HepG2 (cell line): ENCODE results near the gene RARG. TPM values are rescaled to one million over a fixed set of nuclear protein-coding genes. Genes with fewer than 3 reads are reported as not detected.

Experiments
- POLR2G ChIP-seq: fragments of 200-400 bp; formaldehyde crosslinking; IDR thresholded peaks from 2 replicates; pipeline ENCODE4 v1.6.1; 2018; ENCODE audit warnings: mild to moderate bottlenecking, low read depth, low read length, moderate library complexity
- RNF219 ChIP-seq: sonication (generic); formaldehyde crosslinking; IDR thresholded peaks from 2 replicates; pipeline ENCODE4 v1.5.0; 2020; ENCODE audit warnings: mild to moderate bottlenecking, missing genetic modification reagents
- THYN1 ChIP-seq: sonication (generic); formaldehyde crosslinking; IDR thresholded peaks from 2 replicates; pipeline ENCODE4 v1.8.1; 2023; ENCODE audit warnings: low read depth, mild to moderate bottlenecking, moderate library complexity, missing genetic modification reagents, borderline replicate concordance
- TSC22D2 ChIP-seq: sonication (generic); formaldehyde crosslinking; IDR thresholded peaks from 2 replicates; pipeline ENCODE4 v1.5.1; 2020; ENCODE audit warnings: missing genetic modification reagents, mild to moderate bottlenecking, borderline replicate concordance
- ZBTB34 ChIP-seq: sonication (generic); formaldehyde crosslinking; IDR thresholded peaks from 2 replicates; pipeline ENCODE4 v1.8.0; 2022; ENCODE audit warnings: mild to moderate bottlenecking, missing genetic modification reagents
- ZFP36 ChIP-seq: fragments of 150-350 bp; IDR thresholded peaks from 2 replicates; pipeline ENCODE4 v1.6.1; 2018; ENCODE audit warnings: borderline replicate concordance, low read length, low read depth; ENCODE audit not compliant: partially characterized antibody
- ZNF318 ChIP-seq: sonication (generic); formaldehyde crosslinking; IDR thresholded peaks from 2 replicates; pipeline ENCODE4 v1.4.0; 2020; ENCODE audit warnings: mild to moderate bottlenecking, missing genetic modification reagents
- polyA plus RNA-seq, 8 experiments: library from polyadenylated mRNA; depleted of rRNA in 3 of 8; stranded (reverse) in 7 of 8; unstranded in 1 of 8; fragments of >200 nt; fragmentation: Illumina TruSeq in 4 of 8; extraction: Trizol in 4 of 8; gene quantifications; 2 replicates each; pipeline versions ENCODE4 v1.2.1 to v1.2.3, GENCODE V29; 2011 to 2016; ENCODE audit warnings: low read depth in 4 of 8, missing spikeins in 1 of 8, mixed read lengths in 1 of 8; ENCODE audit not compliant: insufficient read depth in 1 of 8
- total RNA-seq, 5 experiments: library from RNA; depleted of rRNA; stranded (reverse); fragments of >200 nt; fragmentation: Illumina TruSeq; extraction: Trizol; gene quantifications; 2 replicates each; pipeline ENCODE4 v1.2.3, GENCODE V29; 2016; ENCODE audit warnings: low read depth in 1 of 5
- TF ChIP-seq, protein P1 (sequence below): sonication (generic); formaldehyde crosslinking; IDR thresholded peaks from 2 replicates; pipeline ENCODE4 v1.4.0; 2020; ENCODE audit warnings: missing genetic modification reagents

RARG gene
- total and polyA plus RNA-seq, 2 of the 13 experiments (the other 11 are each of a cell fraction or from before 2014, with no cell fraction given), result 0.77 to 1.5 TPM

- TF ChIP-seq ZNF318 (CRISPR knock-in tag), result no peak
- TF ChIP-seq THYN1 (CRISPR knock-in tag), result no peak
- TF ChIP-seq ZBTB34, result no peak
- peak; percentile 82 for TF ChIP-seq POLR2G
- TF ChIP-seq, protein P1, sequence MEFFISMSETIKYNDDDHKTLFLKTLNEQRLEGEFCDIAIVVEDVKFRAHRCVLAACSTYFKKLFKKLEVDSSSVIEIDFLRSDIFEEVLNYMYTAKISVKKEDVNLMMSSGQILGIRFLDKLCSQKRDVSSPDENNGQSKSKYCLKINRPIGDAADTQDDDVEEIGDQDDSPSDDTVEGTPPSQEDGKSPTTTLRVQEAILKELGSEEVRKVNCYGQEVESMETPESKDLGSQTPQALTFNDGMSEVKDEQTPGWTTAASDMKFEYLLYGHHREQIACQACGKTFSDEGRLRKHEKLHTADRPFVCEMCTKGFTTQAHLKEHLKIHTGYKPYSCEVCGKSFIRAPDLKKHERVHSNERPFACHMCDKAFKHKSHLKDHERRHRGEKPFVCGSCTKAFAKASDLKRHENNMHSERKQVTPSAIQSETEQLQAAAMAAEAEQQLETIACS, result peak; percentile 59
- TF ChIP-seq TSC22D2, result no peak
- TF ChIP-seq RNF219 (CRISPR knock-in tag), result no peak
- TF ChIP-seq ZFP36, result no peak
Measured at GRCh38 chr12:53251477-53252348, 19.7 kb upstream of the RARG start (continued).
